IPS DF 6.9 (cell line): Measurements from ENCODE around the gene SPOCK1.

Experiments
- DNase-seq: peaks from one replicate; pipeline ENCODE4 v3.0.0-alpha.2; 2013; ENCODE audit warnings: low read depth, low spot score
- H3K27ac ChIP-seq: one replicate; pipeline ENCODE4 v1.5.1; 2013; ENCODE audit warnings: low read length, control low read depth
- H3K27me3 ChIP-seq: 2 replicates; pipeline ENCODE4 v1.6.1; 2013; ENCODE audit warnings: mild to moderate bottlenecking, low read length; ENCODE audit not compliant: control insufficient read depth, insufficient read depth
- H3K36me3 ChIP-seq: 2 replicates; pipeline ENCODE4 v1.6.1; 2013; ENCODE audit warnings: low read length; ENCODE audit not compliant: control insufficient read depth, insufficient read depth
- H3K4me1 ChIP-seq: 2 replicates; pipeline ENCODE4 v1.6.1; 2013; ENCODE audit warnings: low read length; ENCODE audit not compliant: control insufficient read depth, insufficient read depth
- H3K4me3 ChIP-seq: 2 replicates; pipeline ENCODE4 v1.5.1; 2013; ENCODE audit warnings: mild to moderate bottlenecking, low read length
- H3K9me3 ChIP-seq: 2 replicates; pipeline ENCODE4 v1.6.1; 2013; ENCODE audit warnings: low read length, inconsistent platforms; ENCODE audit not compliant: control insufficient read depth, insufficient read depth
- WGBS: extraction: QIAGEN DNeasy Blood & Tissue Kit; methylation state at CpG from one replicate; pipeline ENCODE4 v1.1.7; 2013; ENCODE audit warnings: mixed read lengths, missing lambda C conversion rate; ENCODE audit not compliant: insufficient read length, insufficient coverage; 5-methylcytosine and 5-hydroxymethylcytosine counted together

Gene SPOCK1

DNA sequence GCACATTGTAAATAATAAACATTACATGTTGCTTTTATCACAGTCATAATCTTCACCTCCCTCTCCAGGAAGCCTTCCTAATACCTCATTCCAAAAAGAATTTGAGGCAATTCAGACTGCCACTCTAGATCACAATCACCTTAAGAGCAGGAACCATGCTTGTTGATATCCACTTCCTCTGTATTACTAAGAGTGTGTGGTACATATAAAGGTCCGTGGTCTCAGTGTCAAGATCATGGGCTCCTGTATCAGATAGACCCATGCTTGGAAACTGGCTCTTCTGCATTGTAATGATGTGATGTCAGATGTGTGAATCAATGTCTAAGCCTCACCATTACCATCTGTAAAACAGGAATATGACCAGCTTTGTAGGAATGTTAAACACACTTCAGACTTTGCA, 114.1 kb downstream of the SPOCK1 start:
- Histone ChIP-seq H3K9me3 (peaks cover 2% of the 10 kb centered on the region; the same call in 1 of the 2 replicates), H3K27me3 (peaks cover 2% of the 10 kb centered on the region; the same call in 1 of the 2 replicates), H3K36me3 (no peaks in the 10 kb centered on the region), H3K27ac (no peak overlapping the region), H3K4me3 (no peak overlapping the region), H3K4me1 (no peaks in the 10 kb centered on the region)
- WGBS, result no CpG with 5 or more reads among the region's 1 CpG
- DNase-seq, result no peak

DNA sequence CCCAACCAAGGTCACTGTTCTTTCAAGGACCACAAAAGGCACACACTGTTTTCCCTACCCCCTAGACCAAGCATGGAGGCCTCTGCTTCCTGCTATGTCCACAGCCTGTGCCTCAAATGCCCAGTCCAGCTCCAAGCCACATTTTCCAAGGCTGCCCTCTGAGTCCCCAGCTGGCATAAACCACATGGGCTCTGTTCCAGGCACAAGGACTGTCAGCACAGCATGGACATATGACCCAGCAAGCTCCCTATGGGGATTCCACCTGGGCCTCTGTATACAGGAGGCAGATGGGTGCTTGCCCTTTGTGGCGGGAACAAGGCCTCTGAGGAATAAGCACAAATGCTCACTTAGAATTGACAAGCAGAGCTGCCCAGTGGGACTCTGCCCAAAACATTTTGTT, 115.2 kb downstream of the SPOCK1 start:
- Histone ChIP-seq H3K27me3 (no peaks in the 10 kb centered on the region), H3K4me1 (no peaks in the 10 kb centered on the region; the same call in 1 of the 2 replicates), H3K27ac (no peak overlapping the region), H3K9me3 (peaks cover 2% of the 10 kb centered on the region; the same call in 1 of the 2 replicates), H3K36me3 (no peaks in the 10 kb centered on the region), H3K4me3 (no peak overlapping the region)
- WGBS, result no CpG with 5 or more reads among the region's 1 CpG
- no peak for DNase-seq

DNA sequence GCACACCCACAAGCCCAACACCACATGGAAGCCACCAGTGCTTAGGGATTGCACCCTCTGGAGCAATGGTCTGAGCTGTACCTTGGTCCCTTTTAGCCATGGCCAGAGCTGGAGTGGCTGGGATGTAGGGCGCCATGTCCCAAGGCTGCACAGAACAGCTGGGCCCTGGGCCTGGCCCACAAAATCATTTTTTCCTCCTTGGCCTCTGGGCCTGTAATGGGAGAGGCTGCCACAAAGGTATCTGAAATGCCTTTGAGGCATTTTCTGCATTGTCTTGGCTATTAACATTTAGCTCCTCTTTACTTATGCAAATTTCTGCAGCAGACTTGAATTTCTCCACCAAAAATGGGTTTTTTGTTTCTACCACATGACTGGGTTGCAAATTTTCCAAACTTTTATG, 117.6 kb downstream of the SPOCK1 start:
- no peak overlapping the region for H3K27ac ChIP-seq
- no peaks in the 10 kb centered on the region; the same call in 1 of the 2 replicates for H3K4me1 ChIP-seq
- WGBS, result no CpG with 5 or more reads among the region's 1 CpG
- no peak for DNase-seq
- H3K9me3 ChIP-seq, result peaks cover 2% of the 10 kb centered on the region; the same call in 1 of the 2 replicates
- no peaks in the 10 kb centered on the region for H3K27me3 ChIP-seq
- H3K36me3 ChIP-seq, result no peaks in the 10 kb centered on the region
- H3K4me3 ChIP-seq, result no peak overlapping the region

DNA sequence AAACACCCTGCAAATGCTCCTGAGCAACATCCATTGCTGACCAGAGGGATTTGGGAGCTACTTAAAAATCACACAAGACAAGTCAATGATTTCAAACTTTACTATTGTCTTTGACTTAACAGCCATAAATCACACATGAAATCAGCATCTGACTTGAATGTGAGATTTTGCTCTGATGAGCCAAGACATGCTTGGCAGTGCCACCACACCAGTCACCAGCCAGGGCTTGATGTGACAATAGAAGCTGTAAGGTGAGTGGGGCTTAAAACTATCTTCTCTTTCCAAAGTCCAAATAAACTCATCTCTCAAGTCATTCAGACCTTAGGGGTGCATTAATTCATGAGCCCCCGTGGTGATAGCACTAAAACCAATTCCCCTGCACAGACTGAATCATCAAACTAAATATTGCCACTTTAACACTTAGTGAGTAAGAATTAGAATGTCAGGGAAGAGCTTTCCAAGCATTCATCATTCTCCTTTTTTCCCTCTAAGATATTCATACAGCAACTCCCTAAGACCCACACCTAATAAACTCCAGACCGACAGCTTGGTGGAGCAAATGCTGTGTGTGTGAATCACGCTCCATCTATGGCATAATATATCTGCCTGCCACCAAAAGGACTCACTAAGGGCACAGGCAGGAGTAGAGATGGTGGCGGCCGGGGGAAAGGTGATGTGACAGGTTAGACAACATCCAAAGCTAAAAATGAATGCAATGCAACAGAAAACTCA, 119.4 kb downstream of the SPOCK1 start:
- H3K9me3 ChIP-seq, result peaks cover 2% of the 10 kb centered on the region; the same call in 1 of the 2 replicates
- no CpG with 5 or more reads among the region's 5 CpGs for WGBS
- H3K27ac ChIP-seq, result no peak overlapping the region
- H3K4me3 ChIP-seq, result no peak overlapping the region
- no peaks in the 10 kb centered on the region for H3K27me3 ChIP-seq
- no peaks in the 10 kb centered on the region for H3K36me3 ChIP-seq
- H3K4me1 ChIP-seq, result peaks cover 2% of the 10 kb centered on the region; the same call in 1 of the 2 replicates
- no peak for DNase-seq

DNA sequence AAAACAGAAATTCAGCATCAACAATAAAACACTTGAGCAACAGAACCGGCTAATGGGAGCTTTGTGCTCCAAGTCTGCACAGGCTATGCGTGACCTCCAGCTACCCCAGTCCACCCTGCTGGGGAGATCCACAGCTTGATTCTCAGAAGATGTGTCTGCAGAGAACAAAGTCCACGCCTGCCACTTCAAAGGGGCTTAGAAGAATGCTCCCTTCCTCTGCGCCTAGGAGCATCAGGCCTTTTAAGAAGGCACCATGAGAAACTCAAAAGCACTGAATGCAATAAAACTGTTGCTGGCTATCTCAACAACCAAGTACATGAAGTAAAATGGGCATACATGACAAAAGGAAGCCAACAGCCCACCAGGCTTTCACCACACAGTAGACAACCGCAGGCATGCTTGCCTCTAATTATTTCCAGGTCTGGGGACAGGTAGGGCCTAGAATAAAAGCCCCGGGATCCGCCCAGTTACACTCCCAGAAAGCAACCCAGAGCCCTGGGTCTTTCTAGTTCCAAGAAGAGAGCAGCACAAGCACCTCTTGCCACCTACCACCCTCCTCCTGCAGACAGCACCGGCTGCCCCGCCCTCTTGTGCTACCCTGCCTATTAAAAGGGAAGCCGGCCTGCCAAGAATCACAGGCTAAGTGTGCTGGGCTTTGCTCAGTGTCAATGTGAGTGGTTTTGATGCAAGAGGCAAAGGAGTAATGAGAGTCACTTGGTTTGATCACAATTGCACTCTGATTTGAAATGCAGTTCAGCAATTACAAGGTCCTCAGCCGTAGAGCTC, 123.2 kb downstream of the SPOCK1 start:
- Histone ChIP-seq H3K9me3 (no peaks in the 10 kb centered on the region), H3K27ac (no peak overlapping the region), H3K36me3 (no peaks in the 10 kb centered on the region), H3K27me3 (no peaks in the 10 kb centered on the region), H3K4me3 (no peak overlapping the region), H3K4me1 (peaks cover 2% of the 10 kb centered on the region; the same call in 1 of the 2 replicates)
- no CpG with 5 or more reads among the region's 11 CpGs for WGBS
- DNase-seq, result no peak

DNA sequence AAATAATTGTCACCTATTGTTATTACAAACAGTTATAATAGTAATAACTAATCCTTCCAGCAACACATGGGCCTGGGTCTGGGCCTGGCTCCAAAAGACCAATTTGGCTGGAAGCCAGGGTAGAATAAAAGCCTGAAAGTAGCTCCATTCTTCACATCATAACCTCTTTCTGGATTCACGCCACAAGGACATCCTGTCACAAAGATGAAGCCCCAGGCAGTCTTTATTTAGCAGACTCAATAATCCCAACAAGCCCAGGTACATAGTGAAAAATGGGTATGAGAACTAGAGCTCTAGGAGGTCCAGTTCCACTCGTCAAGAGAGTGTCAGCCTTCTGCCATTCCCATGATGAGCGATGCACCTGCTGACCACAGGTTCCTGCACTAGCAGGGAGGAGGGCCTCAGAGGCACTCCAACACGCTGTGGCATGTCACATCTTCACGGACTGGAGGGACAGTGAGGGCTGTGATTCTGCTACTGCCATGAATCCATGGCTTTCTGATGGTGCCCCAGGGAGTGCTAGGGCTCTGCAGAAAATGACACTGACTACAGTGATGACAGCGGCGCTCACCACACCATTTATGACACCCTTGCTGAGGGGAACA, 124.9 kb downstream of the SPOCK1 start:
- Histone ChIP-seq H3K27ac (no peak overlapping the region), H3K4me3 (no peak overlapping the region), H3K9me3 (no peaks in the 10 kb centered on the region), H3K4me1 (peaks cover 2% of the 10 kb centered on the region; the same call in 1 of the 2 replicates), H3K27me3 (no peaks in the 10 kb centered on the region), H3K36me3 (no peaks in the 10 kb centered on the region)
- no peak for DNase-seq
- WGBS, result no CpG with 5 or more reads among the region's 7 CpGs

DNA sequence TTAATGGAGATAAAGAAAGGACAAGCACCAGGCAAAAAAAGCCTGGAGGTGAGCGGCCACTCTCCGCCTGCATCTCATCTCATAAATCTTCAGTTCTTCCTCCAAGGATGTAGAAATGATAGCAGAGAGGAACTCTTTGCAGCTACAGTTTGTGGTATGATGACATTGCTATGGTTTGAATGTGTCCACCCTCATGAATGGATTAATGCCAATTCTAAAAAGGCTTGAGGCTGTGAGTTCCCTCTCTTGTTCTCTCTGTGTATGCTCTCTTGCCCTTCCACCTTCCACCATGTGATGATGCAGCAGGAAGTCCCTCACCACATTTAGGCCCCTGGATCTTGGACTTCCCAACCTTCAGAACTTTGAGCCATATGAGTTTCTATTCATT, 126.4 kb downstream of the SPOCK1 start:
- 0 out of 2 replicates have a peak, but pooled peaks cover 2% of the 10 kb centered on the region for H3K4me1 ChIP-seq
- no peaks in the 10 kb centered on the region for H3K36me3 ChIP-seq
- no peaks in the 10 kb centered on the region for H3K9me3 ChIP-seq
- DNase-seq, result no peak
- WGBS, result no CpG with 5 or more reads among the region's 2 CpGs
- no peaks in the 10 kb centered on the region for H3K27me3 ChIP-seq
- H3K27ac ChIP-seq, result no peak overlapping the region
- H3K4me3 ChIP-seq, result no peak overlapping the region

DNA sequence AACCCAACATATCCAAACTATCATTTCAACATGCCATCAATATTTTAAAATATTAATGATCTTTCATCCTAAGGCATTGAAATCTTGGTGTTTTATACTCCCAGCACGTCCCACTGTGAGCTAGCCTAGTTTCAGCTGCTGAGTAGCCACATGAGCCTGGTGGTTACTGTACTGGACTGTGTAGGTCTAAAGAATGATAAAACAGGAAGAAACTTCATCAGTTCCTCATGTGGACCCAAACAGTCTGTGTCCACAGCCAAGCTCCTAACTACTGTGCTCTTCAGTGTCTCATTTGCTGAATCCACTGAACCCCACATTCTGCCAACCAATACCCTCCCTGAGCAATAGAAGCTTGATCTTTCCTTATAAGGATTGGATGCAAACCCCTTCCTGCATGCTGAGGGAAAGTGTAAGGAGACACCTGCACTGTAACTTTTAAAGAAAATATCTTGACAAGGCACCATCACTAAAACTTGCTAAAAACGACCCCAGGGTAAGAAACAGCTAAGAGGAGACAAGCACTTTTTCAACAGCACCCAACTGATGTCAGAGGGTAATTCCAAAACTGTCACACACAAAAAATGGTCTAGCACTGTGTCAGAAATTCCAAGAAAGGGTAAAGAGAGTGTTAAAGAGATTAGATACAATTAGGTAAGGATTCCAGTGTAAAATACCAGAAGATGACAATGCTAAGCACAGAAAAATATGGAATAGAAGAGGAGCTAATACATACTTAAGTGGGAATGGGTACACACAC, 126.9 kb downstream of the SPOCK1 start:
- Histone ChIP-seq H3K36me3 (no peaks in the 10 kb centered on the region), H3K27me3 (no peaks in the 10 kb centered on the region), H3K9me3 (no peaks in the 10 kb centered on the region), H3K4me1 (0 out of 2 replicates have a peak, but pooled peaks cover 2% of the 10 kb centered on the region), H3K27ac (no peak overlapping the region), H3K4me3 (no peak overlapping the region)
- WGBS, result no CpG with 5 or more reads among the region's 2 CpGs
- DNase-seq, result no peak

DNA sequence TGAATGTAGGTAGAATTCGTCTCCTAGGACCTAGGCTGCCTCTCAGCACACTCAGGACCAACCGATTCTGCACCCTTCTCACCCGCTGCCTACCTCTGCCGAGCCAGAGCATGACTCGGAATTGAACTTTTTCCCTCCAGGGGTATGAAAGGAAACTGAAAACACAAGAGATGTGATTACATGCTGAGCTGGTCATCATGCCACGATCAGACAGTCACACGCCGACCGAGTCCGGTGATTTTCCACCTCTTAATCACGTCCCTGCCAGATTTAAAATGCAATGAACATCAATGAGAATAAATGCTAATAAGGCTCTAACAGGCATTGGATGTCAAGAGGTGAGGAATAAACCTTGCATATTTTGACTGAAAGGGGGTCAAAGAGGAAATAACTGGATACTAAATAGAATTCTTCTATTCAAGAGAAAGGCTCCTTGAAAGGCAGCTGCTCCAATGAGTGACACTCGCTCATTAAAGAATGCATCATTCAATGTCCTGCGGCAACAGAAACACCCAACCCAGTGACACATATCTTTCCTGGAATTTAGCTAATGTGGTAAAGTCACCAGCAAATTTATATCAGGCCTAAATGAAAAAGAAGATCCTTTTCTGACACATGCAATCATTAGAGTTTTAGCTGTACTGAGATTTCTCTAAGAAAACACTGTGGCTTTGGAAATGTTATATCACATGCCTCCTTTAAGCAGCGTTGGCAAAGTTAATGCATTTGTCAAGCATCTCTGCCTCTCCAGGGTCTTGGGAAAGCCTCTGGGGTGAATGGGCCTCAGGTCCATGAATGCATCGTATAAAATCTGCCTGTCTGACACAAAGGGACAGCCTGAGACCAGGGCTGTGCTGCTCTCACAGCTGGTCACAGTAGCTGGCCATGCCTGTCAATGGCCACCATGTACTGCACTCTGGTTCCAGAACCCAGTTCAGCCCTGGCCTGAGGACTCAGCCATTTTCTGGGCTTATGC, 128.7 kb downstream of the SPOCK1 start:
- H3K9me3 ChIP-seq, result no peaks in the 10 kb centered on the region
- no peaks in the 10 kb centered on the region for H3K4me1 ChIP-seq
- H3K27me3 ChIP-seq, result no peaks in the 10 kb centered on the region
- no peak overlapping the region for H3K27ac ChIP-seq
- no peak overlapping the region for H3K4me3 ChIP-seq
- no peaks in the 10 kb centered on the region for H3K36me3 ChIP-seq
- DNase-seq, result no peak
- WGBS, result no CpG with 5 or more reads among the region's 15 CpGs
